ENCODE results near the gene TENM4. TPM values are rescaled to one million over a fixed set of nuclear protein-coding genes. Genes with fewer than 3 reads are reported as not detected.

TENM4 gene
- total RNA-seq, 4 donors from 2014 or later, result 0.02 to 0.82 (median 0.23) TPM

DNA sequence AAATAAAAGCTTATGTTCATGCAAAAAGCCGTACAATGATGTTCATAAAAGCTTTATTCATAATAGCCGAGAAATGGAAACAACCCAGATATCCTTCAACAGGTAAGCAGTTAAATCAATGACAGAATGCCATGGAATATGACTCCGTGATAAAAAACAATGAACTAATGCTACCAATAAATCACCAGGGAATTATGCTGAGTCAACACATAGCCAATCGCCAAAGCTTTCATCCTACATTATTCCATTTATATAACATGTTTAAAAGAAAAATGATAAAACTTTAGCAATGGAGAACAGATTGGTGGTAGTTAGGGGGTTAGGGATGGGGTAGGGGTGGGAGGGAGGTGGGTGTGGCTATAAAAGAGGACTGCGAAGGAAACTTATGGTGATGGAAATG lies 356.4 kb downstream of the TENM4 start:
- peaks cover 16 to 31% of the 10 kb centered on the region in 2 donors for H3K4me1 ChIP-seq
- H3K36me3 ChIP-seq, result no peaks in the 10 kb centered on the region
- intact Hi-C loops (cut with DNase I; ENCODE audit: low total_unique reads), result no loop called here
- no peak overlapping the region for H3K27ac ChIP-seq
- DNase-seq (no peak), ATAC-seq (no peak)
- TF ChIP-seq, protein P1, sequence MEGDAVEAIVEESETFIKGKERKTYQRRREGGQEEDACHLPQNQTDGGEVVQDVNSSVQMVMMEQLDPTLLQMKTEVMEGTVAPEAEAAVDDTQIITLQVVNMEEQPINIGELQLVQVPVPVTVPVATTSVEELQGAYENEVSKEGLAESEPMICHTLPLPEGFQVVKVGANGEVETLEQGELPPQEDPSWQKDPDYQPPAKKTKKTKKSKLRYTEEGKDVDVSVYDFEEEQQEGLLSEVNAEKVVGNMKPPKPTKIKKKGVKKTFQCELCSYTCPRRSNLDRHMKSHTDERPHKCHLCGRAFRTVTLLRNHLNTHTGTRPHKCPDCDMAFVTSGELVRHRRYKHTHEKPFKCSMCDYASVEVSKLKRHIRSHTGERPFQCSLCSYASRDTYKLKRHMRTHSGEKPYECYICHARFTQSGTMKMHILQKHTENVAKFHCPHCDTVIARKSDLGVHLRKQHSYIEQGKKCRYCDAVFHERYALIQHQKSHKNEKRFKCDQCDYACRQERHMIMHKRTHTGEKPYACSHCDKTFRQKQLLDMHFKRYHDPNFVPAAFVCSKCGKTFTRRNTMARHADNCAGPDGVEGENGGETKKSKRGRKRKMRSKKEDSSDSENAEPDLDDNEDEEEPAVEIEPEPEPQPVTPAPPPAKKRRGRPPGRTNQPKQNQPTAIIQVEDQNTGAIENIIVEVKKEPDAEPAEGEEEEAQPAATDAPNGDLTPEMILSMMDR (IDR thresholded peaks at IDR 0.05 in 4 of 5, conservative IDR thresholded peaks at IDR 0.05 in 1 of 5), result no peak
- no peak for TF ChIP-seq POLR2A (IDR thresholded peaks at IDR 0.05)
- in situ Hi-C loops (cut with MboI; ENCODE audit: low sequenced_read_pairs in 4 of 4), result loop anchor here in 1 of 4 donors (25.0 kb wide), 1 partner anchor 422 kb away; no protein-coding TSS in a partner anchor
- H3K4me3 ChIP-seq, result no peak overlapping the region
- H3K9me3 ChIP-seq, result no peaks in the 10 kb centered on the region
- H3K27me3 ChIP-seq, result no peaks in the 10 kb centered on the region

DNA sequence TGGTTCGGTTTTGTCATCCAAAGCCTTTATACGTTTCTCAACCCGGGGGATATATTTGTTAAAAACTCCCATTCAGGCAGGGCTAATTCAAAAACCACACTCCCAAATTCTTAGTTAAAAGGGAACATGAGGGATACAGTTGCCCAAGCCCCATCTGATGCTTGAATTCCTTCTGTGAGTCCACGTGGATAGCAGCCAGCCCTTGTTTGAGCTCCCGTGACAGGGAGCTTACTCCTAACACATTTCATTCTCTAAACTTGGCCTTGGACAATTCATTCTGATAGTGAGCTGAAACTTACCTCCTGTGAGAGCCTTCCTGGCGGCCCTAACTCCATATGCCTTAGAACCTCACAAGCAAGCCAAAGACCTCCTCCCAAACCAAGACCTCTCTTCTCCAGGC lies 357.5 kb downstream of the TENM4 start:
- no peak for DNase-seq
- in situ Hi-C loops (cut with MboI; ENCODE audit: low sequenced_read_pairs in 4 of 4) (loop anchor here in 1 of 4 donors (25.0 kb wide), 1 partner anchor 421 kb away; no protein-coding TSS in a partner anchor), intact Hi-C loops (cut with DNase I; ENCODE audit: low total_unique reads) (no loop called here)
- Histone ChIP-seq H3K36me3 (no peaks in the 10 kb centered on the region), H3K4me3 (no peak overlapping the region), H3K9me3 (no peaks in the 10 kb centered on the region), H3K4me1 (peaks cover 16 to 29% of the 10 kb centered on the region in 2 donors), H3K27me3 (no peaks in the 10 kb centered on the region), H3K27ac (no peak overlapping the region)
- ATAC-seq, result no peak
- TF ChIP-seq POLR2A (IDR thresholded peaks at IDR 0.05), result no peak
- TF ChIP-seq, protein P1 (IDR thresholded peaks at IDR 0.05 in 4 of 5, conservative IDR thresholded peaks at IDR 0.05 in 1 of 5), result no peak

DNA sequence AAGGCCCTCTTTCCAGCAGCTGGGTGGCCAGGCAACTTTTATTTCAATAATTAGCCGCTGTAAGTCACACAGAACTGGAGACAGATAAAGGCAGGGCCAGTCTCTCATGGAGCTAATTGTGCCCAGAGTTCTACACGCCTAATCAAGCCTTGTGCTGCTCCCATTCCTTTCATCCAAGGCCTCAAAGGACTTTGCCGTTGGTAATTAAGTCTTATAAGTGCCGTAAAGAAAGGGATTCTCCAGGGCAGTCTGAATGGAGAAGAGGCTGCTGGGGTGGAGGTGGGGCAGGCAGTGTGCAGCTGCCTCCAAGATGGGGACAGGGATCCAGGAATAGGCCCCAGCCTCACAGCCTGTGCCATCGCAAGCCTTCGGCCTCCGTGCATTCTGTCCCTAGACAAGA lies 357.9 kb downstream of the TENM4 start:
- in situ Hi-C loops (cut with MboI; ENCODE audit: low sequenced_read_pairs in 4 of 4), result loop anchor here in 1 of 4 donors (25.0 kb wide), 1 partner anchor 421 kb away; no protein-coding TSS in a partner anchor
- H3K27ac ChIP-seq, result no peak overlapping the region

DNA sequence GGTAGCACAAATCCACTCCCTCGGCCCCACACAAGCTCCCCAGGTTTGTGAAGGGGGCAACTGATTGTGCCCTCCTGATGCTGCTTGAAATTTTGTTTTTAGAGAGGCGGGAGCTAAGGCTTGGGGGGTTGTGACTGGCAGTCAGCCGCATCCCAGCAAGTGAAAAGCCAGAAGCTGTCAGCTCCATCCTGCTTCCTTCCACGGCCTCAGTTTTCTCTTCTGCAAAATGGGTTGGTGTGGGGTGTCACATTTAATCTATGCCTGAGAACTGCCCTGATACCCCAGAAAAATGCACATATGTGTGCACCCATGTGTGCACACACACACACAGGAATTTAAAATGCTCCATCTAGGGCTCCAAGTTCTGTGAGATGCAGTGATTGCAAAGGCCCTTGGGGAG lies 358.6 kb downstream of the TENM4 start:
- no peak overlapping the region for H3K27ac ChIP-seq
- in situ Hi-C loops (cut with MboI; ENCODE audit: low sequenced_read_pairs in 4 of 4), result loop anchor here in 1 of 4 donors (25.0 kb wide), 1 partner anchor 420 kb away; no protein-coding TSS in a partner anchor
- no peaks in the 10 kb centered on the region for H3K27me3 ChIP-seq
- intact Hi-C loops (cut with DNase I; ENCODE audit: low total_unique reads), result no loop called here
- H3K36me3 ChIP-seq, result no peaks in the 10 kb centered on the region
- H3K9me3 ChIP-seq, result no peaks in the 10 kb centered on the region
- no peak overlapping the region for H3K4me3 ChIP-seq
- no peak for TF ChIP-seq POLR2A (IDR thresholded peaks at IDR 0.05)
- TF ChIP-seq, protein P1 (IDR thresholded peaks at IDR 0.05 in 4 of 5, conservative IDR thresholded peaks at IDR 0.05 in 1 of 5), result no peak
- DNase-seq (no peak), ATAC-seq (no peak)
- peaks cover 6 to 19% of the 10 kb centered on the region in 2 donors for H3K4me1 ChIP-seq

More for the DNA sequence above, 357.9 kb downstream of the TENM4 start:
- ATAC-seq, result no peak
- Histone ChIP-seq H3K4me1 (peaks cover 12 to 25% of the 10 kb centered on the region in 2 donors), H3K36me3 (no peaks in the 10 kb centered on the region), H3K9me3 (no peaks in the 10 kb centered on the region), H3K27me3 (no peaks in the 10 kb centered on the region), H3K4me3 (no peak overlapping the region)
- DNase-seq, result no peak
- TF ChIP-seq, protein P1 (IDR thresholded peaks at IDR 0.05 in 4 of 5, conservative IDR thresholded peaks at IDR 0.05 in 1 of 5), result no peak
- TF ChIP-seq POLR2A (IDR thresholded peaks at IDR 0.05), result no peak
- intact Hi-C loops (cut with DNase I; ENCODE audit: low total_unique reads), result no loop called here

All from gastrocnemius medialis (tissue), 4 donors.